Gastroesophageal sphincter (tissue), 3 donors: ENCODE measurements around the gene MICAL3.

Experiments
- CTCF ChIP-seq, 4 experiments: fragments of 200-600 bp in 2 of 4; fragments of 450-650 bp in 2 of 4; sonication (generic) in 1 of 4; IDR thresholded peaks; one replicate each; pipeline ENCODE4 v1.5.1; 2017 to 2019; ENCODE audit warnings: antibody characterized with exemption in 4 of 4, mild to moderate bottlenecking in 2 of 4, moderate library complexity in 2 of 4
- POLR2A ChIP-seq, 2 donors: fragments of 450-650 bp; IDR thresholded peaks; one replicate each; pipeline ENCODE4 v1.6.1; 2017; ENCODE audit warnings: antibody characterized with exemption in 2 of 2, mild to moderate bottlenecking in 2 of 2, moderate library complexity in 1 of 2

GRCh38 chr22:17878941-17879340 lies 145.4 kb downstream of the MICAL3 start:
- no peak for TF ChIP-seq CTCF (IDR thresholded peaks at IDR 0.05)
- no peak for TF ChIP-seq POLR2A (IDR thresholded peaks at IDR 0.05)
